Activated T-helper 1 cell treated with anti-CD3 and anti-CD28 coated beads, Interleukin-12 subunit alpha, Interleukin-12 subunit beta, Interleukin-2, Interleukin-4 antibody, amounts not matched to agents 30 ng/mL and 10 ng/mL and 1 ng/mL, durations not matched to agents 14 hours and 24 hours and 36 hours (primary cell): ENCODE measurements around the gene CDC42SE2. TPM values are rescaled to one million over a fixed set of nuclear protein-coding genes. Genes with fewer than 3 reads are reported as not detected.
"Not testable (repeated sequence)": the region's sequence is repeated elsewhere in the genome, so short reads cannot be mapped to it uniquely, and the experiment has no call there.

ENCODE experiments used
- DNase-seq: peaks from one replicate; pipeline ENCODE4 v3.0.0; 2021; ENCODE audit warnings: low spot score
- H3K27ac Mint-ChIP-seq: one replicate; pipeline ENCODE4 v1.8.0; 2021; ENCODE audit warnings: mild to moderate bottlenecking, mixed read lengths
- H3K27me3 Mint-ChIP-seq: one replicate; pipeline ENCODE4 v1.8.0; 2022; ENCODE audit warnings: mild to moderate bottlenecking, moderate library complexity, mixed read lengths; ENCODE audit not compliant: insufficient read depth
- H3K36me3 Mint-ChIP-seq: one replicate; pipeline ENCODE4 v1.8.0; 2021; ENCODE audit warnings: low read depth, mixed read lengths
- H3K4me1 Mint-ChIP-seq: one replicate; pipeline ENCODE4 v1.8.0; 2021; ENCODE audit warnings: low read depth, mixed read lengths
- H3K4me3 Mint-ChIP-seq: one replicate; pipeline ENCODE4 v1.8.0; 2021; ENCODE audit warnings: mild to moderate bottlenecking, moderate library complexity, mixed read lengths
- H3K9me3 Mint-ChIP-seq: one replicate; pipeline ENCODE4 v1.8.0; 2021; ENCODE audit warnings: mixed read lengths
- intact Hi-C: fragments of 100-400 bp; cut with micrococcal nuclease; formaldehyde crosslinking; loops from one replicate; pipeline ENCODE4 v1.15.1; 2024
- total RNA-seq: library from RNA; stranded (reverse); gene quantifications from 2 replicates; pipeline ENCODE4 v1.2.3, GENCODE V29; 2022

The CDC42SE2 gene
- total RNA-seq, 1 donor from 2014 or later: 100.0 TPM

- Mint-ChIP-seq H3K27me3 (no peaks in the 10 kb centered on the region), H3K9me3 (no peaks in the 10 kb centered on the region), H3K4me3 (peak overlapping the region; percentile 10), H3K4me1 (peaks cover 67% of the 10 kb centered on the region), H3K36me3 (peaks cover 23% of the 10 kb centered on the region), H3K27ac (peak overlapping the region; percentile 88)
- no peak for DNase-seq
- intact Hi-C loops: loop anchor here (5.0 to 10.0 kb wide), 2 partner anchors 349 to 816 kb away; partner anchors contain the start of gene RAPGEF6
These were observed 22.0 kb downstream of the CDC42SE2 start for GRCh38 chr5:131285703-131286399.

DNA sequence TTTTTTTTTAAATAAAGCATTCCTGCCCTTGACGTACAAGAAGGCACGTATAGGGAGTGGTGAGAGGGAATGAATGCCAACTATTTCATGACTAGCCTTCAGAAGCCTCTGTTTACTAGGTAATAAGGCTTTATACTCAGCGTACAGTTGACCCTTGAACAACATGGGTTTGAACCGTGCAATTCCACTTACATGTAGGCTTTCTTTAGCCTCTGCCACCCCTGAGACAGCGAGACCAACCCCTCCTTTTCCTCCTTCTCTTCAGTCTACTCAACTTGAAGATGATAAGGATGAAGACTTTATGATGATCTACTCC, 22.5 kb downstream of the CDC42SE2 start:
- Mint-ChIP-seq H3K27ac (peak overlapping the region; percentile 61), H3K4me3 (no peak overlapping the region)

DNA sequence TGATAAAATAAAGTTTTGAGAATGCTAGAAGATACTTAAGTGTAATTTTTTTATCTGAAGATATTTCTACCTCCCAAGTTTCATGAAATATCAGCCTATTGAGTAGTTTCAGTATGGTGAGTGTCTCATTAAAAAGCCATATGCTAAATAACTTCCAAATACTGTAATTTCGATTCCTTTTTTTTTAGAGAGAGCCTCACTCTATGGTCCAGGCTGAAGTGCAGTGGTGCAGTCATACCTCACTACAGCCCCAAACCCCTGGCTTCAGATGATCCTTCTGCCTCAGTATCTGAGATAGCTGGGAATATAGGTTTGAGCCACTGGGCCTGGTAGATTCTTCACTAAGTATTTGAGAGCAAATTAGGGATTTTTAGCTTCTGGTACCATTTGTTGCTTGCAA, 24.5 kb downstream of the CDC42SE2 start:
- Mint-ChIP-seq H3K27me3 (no peaks in the 10 kb centered on the region), H3K4me3 (peak overlapping the region; percentile 33), H3K4me1 (peaks cover 51% of the 10 kb centered on the region), H3K27ac (peak overlapping the region; percentile 96), H3K9me3 (no peaks in the 10 kb centered on the region), H3K36me3 (peaks cover 17% of the 10 kb centered on the region)
- intact Hi-C loops: loop anchor here (2.0 to 10.0 kb wide), 3 partner anchors 94 to 814 kb away; partner anchors contain the start of gene RAPGEF6
- DNase-seq: no peak

More for the DNA sequence above, 22.5 kb downstream of the CDC42SE2 start:
- Mint-ChIP-seq H3K9me3 (no peaks in the 10 kb centered on the region), H3K27me3 (no peaks in the 10 kb centered on the region), H3K4me1 (peaks cover 62% of the 10 kb centered on the region), H3K36me3 (peaks cover 22% of the 10 kb centered on the region)
- intact Hi-C loops: loop anchor here (5.0 to 10.0 kb wide), 2 partner anchors 348 to 816 kb away; partner anchors contain the start of gene RAPGEF6
- DNase-seq: no peak

DNA sequence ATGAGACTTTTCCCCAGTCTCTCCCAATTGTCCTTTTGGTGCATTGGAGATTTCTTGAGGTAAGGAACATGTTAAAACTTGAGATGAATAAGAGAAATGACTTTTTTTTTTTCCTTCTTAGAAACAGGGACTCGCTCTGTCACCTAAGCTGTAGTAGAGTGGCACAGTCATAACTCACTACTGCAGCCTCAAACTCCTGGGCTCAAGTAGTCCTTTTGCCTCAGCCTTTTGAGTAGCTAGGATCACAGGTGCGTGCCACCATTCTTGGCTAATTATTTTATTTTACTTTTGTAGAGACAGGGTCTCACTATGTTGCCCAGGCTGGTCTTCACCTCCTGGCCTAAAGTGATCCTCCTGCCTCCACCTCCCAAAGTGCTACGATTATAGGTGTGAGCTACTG, 25.9 kb downstream of the CDC42SE2 start:
- H3K27ac Mint-ChIP-seq: peak overlapping the region; percentile 96
- intact Hi-C loops: loop anchor here (1.0 to 10.0 kb wide), 6 partner anchors 8 to 813 kb away; partner anchors contain the start of gene RAPGEF6
- no peaks in the 10 kb centered on the region for H3K9me3 Mint-ChIP-seq
- DNase-seq: no peak
- peak overlapping the region; percentile 77 for H3K4me3 Mint-ChIP-seq
- H3K27me3 Mint-ChIP-seq: no peaks in the 10 kb centered on the region
- peaks cover 49% of the 10 kb centered on the region for H3K4me1 Mint-ChIP-seq
- H3K36me3 Mint-ChIP-seq: peaks cover 23% of the 10 kb centered on the region

DNA sequence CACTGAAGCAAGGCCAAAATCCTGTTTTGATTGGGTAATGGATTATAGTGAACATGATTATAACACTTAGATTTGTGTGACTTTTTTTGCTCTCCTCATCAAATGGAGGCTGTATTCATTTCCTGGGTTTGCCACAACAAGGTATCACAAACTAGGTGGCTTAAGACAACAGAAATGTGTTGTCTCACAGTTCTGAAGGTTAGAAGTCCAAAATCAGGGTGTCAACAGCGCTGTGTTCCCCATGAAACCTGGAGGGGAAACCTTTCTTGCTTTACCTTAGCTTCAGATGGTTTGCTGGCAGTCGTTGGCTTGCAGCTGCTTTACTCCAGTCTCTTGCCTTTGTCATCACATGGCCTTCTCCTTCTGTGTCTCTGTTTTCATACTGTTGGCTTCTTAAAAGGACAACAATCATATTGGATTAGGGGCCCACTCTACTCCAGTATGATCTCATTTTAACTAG, 32.4 kb downstream of the CDC42SE2 start:
- DNase-seq: no peak
- no peaks in the 10 kb centered on the region for H3K27me3 Mint-ChIP-seq
- peaks cover 56% of the 10 kb centered on the region for H3K4me1 Mint-ChIP-seq
- intact Hi-C loops: loop anchor here (1.0 kb wide), 1 partner anchor 8 kb away; no protein-coding TSS in a partner anchor
- no peaks in the 10 kb centered on the region for H3K9me3 Mint-ChIP-seq
- H3K27ac Mint-ChIP-seq: peak overlapping the region; percentile 82
- peak overlapping the region; percentile 30 for H3K4me3 Mint-ChIP-seq
- H3K36me3 Mint-ChIP-seq: peaks cover 34% of the 10 kb centered on the region

DNA sequence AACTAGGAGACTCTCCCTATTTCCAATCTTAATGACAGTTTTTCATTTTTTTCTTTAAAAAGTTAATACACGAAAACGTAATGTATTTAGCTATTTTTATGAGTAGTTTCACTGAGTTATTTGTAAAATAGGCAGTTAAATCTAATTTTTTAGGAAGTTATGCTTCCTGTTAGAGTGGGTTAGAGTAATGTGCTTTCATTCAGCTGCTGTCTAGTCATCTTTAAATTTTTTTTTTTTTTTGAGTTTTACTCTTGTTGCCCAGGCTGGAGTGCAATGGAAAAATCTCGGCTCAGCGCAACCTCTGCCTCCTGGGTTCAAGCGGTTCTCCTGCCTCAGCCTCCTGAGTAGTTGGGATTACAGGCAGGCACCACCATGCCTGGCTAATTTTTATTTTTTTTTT, 34.0 kb downstream of the CDC42SE2 start:
- no peak overlapping the region for H3K4me3 Mint-ChIP-seq
- no peak overlapping the region for H3K27ac Mint-ChIP-seq
- intact Hi-C loops: loop anchor here (1.0 kb wide), 1 partner anchor 9 kb away; no protein-coding TSS in a partner anchor
- no peaks in the 10 kb centered on the region for H3K27me3 Mint-ChIP-seq
- no peaks in the 10 kb centered on the region for H3K9me3 Mint-ChIP-seq
- peaks cover 56% of the 10 kb centered on the region for H3K4me1 Mint-ChIP-seq
- peaks cover 33% of the 10 kb centered on the region for H3K36me3 Mint-ChIP-seq
- no peak for DNase-seq

GRCh38 chr5:131299465-131299864, 35.6 kb downstream of the CDC42SE2 start:
- Mint-ChIP-seq H3K27me3 (no peaks in the 10 kb centered on the region), H3K4me3 (no peak overlapping the region), H3K9me3 (no peaks in the 10 kb centered on the region), H3K27ac (peak overlapping the region; percentile 47), H3K36me3 (peaks cover 32% of the 10 kb centered on the region), H3K4me1 (peaks cover 61% of the 10 kb centered on the region)
- intact Hi-C loops: no loop called here
- no peak for DNase-seq

GRCh38 chr5:131302506-131302905, 38.7 kb downstream of the CDC42SE2 start:
- Mint-ChIP-seq H3K36me3 (peaks cover 33% of the 10 kb centered on the region), H3K9me3 (peaks cover 6% of the 10 kb centered on the region), H3K4me3 (no peak overlapping the region), H3K27ac (peak overlapping the region; percentile 6), H3K4me1 (peaks cover 62% of the 10 kb centered on the region), H3K27me3 (no peaks in the 10 kb centered on the region)
- DNase-seq: no peak
- intact Hi-C loops: loop anchor here (2.0 kb wide), 1 partner anchor 14 kb away; no protein-coding TSS in a partner anchor

GRCh38 chr5:131303537-131303936, 39.7 kb downstream of the CDC42SE2 start:
- Mint-ChIP-seq H3K36me3 (peaks cover 37% of the 10 kb centered on the region), H3K9me3 (peaks cover 9% of the 10 kb centered on the region), H3K4me1 (peaks cover 66% of the 10 kb centered on the region), H3K27me3 (no peaks in the 10 kb centered on the region), H3K4me3 (no peak overlapping the region), H3K27ac (peak overlapping the region; percentile 21)
- DNase-seq: no peak
- intact Hi-C loops: loop anchor here (2.0 kb wide), 1 partner anchor 13 kb away; no protein-coding TSS in a partner anchor

- Mint-ChIP-seq H3K4me3 (no peak overlapping the region), H3K27ac (peak overlapping the region; percentile 76), H3K36me3 (peaks cover 28% of the 10 kb centered on the region)
These were observed 40.6 kb downstream of the CDC42SE2 start for GRCh38 chr5:131304414-131304813.

DNA sequence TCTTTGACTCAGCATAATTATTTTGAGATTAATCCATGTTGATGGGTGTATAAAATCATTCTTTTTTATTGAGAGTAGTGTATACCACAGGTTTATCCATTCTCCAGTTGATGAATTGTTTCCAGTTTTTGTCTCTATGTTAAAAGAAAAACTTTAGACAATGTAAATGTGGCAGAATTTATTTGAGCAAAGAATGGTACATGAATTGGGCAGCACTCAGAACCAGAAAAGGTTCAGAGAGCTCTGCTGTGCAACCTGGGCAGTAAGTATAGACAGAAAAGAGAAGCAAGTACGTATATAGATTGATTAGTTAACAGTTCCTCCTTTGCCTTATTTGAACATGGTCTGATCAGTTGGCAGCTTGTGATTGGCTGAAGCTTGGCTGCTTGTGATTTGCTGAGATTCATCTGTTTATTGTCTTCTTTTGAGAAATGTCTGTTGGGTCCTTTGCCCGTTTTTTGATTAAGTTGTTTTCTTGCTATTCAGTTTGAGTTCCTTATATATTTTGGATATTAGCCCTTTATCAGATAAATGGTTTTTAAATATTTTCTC, 41.4 kb downstream of the CDC42SE2 start:
- Mint-ChIP-seq H3K4me1 (peaks cover 56% of the 10 kb centered on the region), H3K27me3 (no peaks in the 10 kb centered on the region), H3K4me3 (no peak overlapping the region), H3K36me3 (peaks cover 25% of the 10 kb centered on the region), H3K27ac (no peak overlapping the region), H3K9me3 (peaks cover 9% of the 10 kb centered on the region)
- no peak for DNase-seq
- intact Hi-C loops: no loop called here

More at GRCh38 chr5:131304414-131304813, 40.6 kb downstream of the CDC42SE2 start:
- DNase-seq: no peak
- Mint-ChIP-seq H3K27me3 (no peaks in the 10 kb centered on the region), H3K4me1 (peaks cover 57% of the 10 kb centered on the region), H3K9me3 (peaks cover 9% of the 10 kb centered on the region)
- intact Hi-C loops: loop anchor here (1.0 kb wide), 1 partner anchor 8 kb away; no protein-coding TSS in a partner anchor

DNA sequence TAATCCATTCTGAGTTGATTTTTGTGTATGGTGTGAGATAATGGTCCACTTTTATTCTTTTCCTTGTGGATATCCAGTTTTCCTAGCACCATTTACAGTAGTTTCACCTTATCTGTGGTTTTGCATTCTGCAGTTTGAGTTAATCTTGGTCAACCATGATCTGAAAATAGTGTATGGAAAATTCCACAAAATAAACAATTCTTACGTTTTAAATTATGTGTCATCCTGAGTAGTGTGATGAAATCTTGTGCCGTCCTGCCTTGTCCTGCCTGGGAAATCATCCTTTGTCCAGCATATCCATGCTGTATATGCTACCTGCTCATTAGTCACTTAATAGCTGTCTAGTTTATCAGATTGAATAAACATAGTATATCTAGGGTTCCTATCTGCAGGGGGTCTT, 42.1 kb downstream of the CDC42SE2 start:
- Mint-ChIP-seq H3K27ac (no peak overlapping the region), H3K27me3 (no peaks in the 10 kb centered on the region), H3K4me3 (no peak overlapping the region), H3K4me1 (peaks cover 53% of the 10 kb centered on the region), H3K36me3 (peaks cover 23% of the 10 kb centered on the region), H3K9me3 (peaks cover 9% of the 10 kb centered on the region)
- intact Hi-C loops: no loop called here
- DNase-seq: no peak

DNA sequence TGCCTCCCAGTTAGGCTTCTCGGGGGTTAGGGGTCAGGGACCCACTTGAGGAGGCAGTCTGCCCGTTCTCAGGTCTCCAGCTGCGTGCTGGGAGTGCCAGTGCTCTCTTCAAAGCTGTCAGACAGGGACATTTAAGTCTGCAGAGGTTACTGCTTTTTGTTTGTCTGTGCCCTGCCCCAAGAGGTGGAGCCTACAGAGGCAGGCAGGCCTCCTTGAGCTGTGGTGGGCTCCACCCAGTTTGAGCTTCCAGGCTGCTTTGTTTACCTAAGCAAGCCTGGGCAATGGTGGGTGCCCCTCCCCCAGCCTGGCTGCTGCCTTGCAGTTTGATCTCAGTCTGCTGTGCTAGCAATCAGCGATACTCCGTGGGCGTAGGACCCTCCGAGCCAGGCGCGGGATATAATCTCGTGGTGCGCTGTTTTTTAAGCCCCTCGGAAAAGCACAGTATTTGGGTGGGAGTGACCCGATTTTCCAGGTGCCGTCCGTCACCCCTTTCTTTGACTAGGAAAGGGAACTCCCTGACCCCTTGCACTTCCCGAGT, 48.5 kb downstream of the CDC42SE2 start:
- H3K9me3 Mint-ChIP-seq, intact Hi-C loops, H3K27me3 Mint-ChIP-seq: not testable (repeated sequence)
- Mint-ChIP-seq H3K27ac (peak overlapping the region; percentile 65), H3K4me1 (peaks cover 69% of the 10 kb centered on the region), H3K4me3 (peak overlapping the region; percentile 56), H3K36me3 (peaks cover 21% of the 10 kb centered on the region)
- DNase-seq: peak; percentile 12
